ENCODE measurements around the gene TMEM269.
"Not testable (repeated sequence)": the region's sequence is repeated elsewhere in the genome, so short reads cannot be mapped to it uniquely, and the experiment has no call there.

TMEM269 gene

DNA sequence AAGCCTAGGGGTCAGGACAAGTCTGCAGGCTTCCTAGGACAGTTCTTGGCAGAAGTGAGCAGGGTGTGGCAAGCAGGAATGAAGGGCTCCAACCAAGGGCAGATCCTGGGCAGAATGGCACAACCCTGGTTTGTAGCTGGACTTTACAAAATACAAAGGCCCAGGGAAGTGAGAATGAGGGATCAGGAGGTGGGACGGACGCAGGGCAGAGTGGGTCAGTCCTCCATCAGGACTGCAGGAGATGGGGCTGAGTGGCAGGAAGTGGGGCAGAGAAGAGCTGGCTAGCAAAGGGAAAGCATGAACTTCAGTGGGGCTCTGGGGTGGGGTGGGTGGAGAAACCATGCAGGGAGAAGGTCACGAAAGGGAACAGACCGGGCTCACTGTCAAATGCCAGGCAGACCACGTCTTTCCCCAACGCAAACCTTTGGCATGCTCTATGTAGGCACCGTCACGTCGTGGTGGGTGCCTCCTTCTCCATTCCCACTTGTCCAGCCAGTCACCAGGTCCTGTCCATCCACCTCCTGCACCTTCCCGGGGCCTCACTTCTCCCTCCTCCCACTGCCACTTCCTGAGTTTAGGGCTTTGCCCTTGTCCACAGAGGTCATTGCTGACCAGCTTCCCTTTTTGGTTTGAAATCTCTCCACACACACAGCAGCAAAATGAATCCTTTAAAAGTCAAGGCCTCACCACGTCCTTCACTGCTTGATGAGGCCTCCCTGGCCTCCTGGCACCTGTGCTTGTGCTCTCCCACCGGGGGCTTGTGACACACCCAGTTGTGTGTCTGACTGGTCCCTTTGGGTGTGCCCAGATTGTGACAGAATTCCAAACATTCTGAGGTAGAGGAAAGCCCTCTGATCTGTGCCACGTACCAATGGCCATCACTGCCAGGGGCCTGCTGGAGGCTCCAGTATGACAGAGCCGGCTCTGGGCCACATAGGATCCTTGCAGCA lies 36.1 kb upstream of the TMEM269 start:
- no peak for FAIRE-seq

DNA sequence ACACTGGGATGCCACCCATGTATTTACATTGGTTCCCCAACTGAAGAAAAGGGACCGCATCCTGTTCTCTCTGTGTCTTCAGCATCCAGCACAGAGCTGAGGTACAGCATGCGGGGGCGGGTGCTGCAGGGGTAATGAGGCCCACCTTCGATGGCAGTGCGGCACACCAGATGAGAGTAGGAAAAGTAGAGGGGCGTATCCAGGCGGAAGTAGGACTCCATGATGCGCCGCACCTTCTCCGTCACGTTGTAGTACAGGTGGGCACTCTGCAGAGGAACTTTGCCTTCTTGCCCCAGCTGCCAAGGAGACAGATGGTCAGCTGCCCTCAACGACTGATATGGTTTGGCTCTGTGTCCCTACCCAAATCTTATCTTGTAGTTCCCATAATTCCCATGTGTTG lies 34.8 kb upstream of the TMEM269 start:
- FAIRE-seq = no peak

DNA sequence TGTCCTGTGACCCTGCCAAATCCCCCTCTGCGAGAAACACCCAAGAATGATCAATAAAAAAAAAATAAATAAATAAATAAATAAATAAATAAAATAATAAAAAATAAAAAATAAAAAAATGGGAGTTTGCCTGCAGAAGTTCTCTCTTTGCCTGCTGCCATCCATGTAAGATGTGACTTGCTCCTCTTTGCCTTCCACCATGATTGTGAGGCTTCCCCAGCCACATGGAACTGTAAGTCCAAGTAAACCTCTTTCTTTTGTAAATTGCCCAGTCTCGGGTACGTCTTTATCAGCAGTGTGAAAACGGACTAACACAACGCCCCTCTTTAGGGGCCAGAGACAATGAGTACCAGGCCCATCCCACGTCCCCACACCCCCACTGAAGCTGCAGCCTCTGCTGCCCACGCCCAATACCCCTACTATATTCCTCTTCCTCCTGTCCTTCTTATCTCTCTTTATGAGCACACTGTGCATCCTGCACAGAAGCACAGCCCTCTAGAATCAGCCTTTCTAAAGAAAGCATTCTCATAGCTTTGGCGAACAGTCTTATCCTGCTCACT lies 33.2 kb upstream of the TMEM269 start:
- FAIRE-seq = not testable (repeated sequence)

DNA sequence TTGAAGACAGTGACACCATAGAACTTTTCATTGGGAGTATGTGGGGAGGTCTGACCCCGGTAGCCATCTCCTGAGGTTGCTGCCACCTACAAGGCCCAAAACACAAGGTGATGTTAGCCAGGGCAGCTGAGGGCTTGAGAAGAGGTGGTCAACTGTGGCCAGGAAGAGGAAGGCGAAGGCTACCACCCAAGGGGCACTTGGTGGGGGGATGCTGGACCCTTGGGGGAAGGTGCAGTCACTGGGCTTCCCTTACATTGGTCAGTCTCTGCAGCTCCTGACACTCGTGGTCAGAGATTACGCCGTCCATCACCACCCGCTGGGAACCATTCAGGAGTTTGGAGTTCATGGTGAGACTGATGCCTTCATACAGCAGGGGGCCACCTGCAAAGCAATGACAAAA lies 32.5 kb upstream of the TMEM269 start:
- FAIRE-seq = no peak

DNA sequence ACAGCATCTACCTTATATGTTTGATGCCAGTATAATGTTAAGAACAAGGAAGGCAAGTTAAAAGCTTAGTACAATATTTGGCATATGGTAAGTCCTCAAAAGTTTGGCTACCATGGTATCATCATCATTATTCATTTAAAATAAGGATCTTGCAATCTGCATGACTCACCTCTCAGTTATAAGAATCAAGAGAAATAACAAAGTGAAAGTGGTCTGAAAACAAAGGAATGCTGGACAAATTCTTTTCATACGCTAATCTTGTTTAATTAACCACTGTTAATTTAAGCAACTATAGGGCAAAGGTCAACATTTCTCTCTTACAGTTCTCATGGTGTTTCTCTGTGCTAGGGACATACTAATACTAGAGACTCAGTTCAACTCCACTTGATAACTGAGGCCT lies 31.7 kb upstream of the TMEM269 start:
- FAIRE-seq = no peak

DNA sequence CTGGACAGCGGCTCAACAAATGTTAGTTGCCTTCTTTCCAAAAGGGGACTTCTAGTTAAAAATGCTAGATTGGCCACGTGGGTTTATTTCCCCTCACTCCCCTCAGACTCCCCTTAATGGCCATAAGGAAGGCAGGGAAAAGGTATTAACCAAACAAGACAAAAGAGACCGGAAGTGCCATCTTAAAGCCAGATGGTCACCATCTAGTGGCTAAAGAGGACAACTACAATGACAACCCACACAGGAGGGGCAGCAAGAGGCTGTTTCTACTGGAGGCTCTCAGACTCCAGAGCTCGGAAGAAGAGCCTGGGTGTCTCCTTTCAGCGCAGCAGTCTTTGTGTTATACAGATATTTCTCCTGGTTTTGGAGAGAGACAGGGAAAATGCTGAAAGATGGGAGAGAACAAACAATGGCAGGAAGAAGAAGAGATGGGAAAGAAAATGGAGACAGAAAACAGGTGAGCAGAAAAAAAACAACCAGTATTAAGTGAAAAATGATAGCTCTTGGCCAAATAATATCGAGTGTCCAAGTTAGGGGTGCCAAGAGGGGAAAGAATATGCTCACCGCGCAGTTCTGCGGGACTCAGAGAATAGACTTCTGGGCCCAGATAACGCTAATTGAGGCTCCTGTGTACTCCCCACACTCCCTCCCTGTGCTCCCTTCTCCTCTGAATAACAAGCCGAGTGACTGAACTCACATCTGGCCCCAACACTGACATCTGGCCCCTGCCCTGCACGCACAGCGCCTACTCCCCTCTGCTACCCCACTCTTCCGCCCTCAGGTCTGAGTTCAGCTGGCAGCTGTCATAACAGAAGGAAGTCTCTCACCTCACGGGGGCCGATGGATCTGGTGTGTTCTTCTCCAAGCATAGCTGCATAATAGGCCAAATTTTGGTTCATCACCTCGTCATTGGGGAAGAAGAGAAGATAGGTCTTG lies 27.6 kb upstream of the TMEM269 start:
- peak; percentile 60 for FAIRE-seq

DNA sequence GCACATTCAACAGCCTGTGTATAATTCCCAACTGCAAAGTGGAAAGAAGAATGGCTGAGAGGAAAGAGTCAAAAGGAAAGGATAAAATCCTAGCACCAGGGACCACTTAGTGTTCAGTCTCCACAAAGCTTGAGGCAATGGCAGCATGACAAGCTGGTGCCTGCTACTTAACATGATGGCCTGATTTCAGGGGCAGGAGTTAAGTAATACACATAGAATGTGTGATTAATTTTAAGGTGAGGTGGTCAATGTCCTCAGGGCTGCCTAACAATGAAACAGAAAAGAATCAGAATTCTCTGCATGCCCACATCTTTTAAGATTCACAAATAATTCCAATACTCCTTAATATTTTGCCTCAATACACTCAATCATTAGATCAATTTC lies 26.9 kb upstream of the TMEM269 start:
- FAIRE-seq = no peak

DNA sequence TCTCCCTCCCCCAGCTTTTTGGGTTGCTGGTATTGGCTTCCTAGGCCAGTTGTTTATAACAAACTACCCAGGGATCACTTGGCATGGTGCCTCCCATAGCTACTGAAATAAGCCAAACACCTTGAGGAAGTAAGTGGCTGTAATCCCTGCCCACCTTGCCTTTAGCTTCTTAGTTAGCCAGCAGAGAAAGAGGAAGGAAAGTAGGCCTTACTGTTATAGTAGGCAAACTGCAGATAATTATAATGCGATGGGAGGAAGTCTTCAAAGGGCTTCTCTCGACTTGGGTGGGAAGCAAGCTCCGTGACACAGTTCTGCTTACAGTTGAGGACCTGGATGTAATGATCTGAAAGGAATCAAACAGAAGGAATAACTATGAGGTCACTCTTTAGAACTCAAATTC lies 26.1 kb upstream of the TMEM269 start:
- FAIRE-seq = no peak

DNA sequence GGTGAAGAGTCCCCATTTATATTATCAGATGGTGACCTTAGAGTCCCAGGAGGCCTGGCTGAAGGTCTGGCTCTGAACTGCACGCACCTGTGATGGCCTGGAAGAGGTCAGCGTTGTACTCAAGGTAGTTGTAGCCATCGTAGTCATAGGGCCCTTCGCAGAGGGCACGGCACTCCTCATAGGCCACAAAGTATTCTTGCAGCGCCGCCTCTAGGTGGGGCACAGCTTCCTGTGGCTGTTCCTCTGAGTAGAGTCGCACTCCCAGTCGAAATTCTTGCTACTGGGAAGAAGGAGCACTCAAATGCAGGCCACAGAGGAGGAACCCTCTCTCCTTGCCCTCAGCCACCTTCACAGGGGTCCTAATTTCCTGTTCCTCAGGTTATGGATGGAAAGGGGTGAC lies 25.7 kb upstream of the TMEM269 start:
- no peak for FAIRE-seq

DNA sequence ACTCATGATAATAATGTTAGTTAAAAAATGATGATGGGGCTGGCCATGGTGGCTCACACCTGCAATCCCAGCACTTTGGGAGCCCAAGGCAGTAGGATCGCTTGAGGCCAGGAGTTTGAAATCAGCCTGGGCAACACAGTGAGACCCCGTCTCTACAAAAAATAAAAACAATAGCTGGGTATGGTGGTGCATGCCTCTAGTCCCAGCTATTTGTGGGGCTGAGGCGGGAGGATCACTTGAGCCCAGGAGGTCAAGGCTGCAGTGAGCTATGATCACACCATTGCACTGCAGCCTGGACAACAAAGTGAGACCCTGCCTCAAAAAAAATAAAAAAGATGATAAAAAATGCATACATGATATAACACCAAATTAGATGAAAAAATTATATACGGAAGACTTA lies 23.2 kb upstream of the TMEM269 start:
- no peak for FAIRE-seq

DNA sequence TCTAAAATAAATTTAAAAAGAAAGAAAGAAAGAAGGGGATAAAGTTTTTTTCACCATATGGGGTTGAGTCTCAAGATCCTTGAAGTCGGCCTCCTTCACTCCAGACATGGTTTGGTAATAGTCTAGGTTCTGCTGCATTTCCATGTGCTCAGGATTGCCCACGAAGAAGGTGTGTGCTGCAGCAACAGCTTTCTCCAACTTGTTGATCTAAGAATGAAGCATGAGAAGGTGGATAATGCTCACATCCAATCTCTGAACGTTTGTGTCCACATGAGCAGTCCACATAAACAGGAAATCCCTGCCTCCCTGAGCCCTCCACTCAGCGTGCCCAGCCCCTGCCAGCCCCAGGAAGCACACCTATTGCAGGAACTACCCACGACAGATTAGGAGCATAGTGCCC lies 22.5 kb upstream of the TMEM269 start:
- no peak for FAIRE-seq

DNA sequence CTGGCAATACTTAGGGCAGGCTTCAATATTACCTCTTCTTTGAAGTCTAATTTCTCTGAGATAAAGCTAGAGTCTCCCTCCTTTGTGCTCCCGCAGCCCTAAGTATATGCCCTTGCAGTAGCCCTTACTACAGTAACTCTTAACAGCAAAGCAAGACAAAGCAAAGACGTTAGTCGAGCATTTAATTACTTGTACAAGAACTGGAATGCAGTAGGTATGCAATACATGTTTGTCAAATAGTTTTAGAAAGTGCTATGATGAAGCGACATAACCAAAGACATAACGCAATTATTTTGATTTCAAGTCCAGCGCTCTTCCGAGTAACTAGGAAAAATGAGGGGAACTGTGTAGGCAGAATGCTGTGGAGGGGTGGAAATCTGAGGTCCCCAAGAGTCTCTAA lies 19.5 kb upstream of the TMEM269 start:
- FAIRE-seq = no peak

DNA sequence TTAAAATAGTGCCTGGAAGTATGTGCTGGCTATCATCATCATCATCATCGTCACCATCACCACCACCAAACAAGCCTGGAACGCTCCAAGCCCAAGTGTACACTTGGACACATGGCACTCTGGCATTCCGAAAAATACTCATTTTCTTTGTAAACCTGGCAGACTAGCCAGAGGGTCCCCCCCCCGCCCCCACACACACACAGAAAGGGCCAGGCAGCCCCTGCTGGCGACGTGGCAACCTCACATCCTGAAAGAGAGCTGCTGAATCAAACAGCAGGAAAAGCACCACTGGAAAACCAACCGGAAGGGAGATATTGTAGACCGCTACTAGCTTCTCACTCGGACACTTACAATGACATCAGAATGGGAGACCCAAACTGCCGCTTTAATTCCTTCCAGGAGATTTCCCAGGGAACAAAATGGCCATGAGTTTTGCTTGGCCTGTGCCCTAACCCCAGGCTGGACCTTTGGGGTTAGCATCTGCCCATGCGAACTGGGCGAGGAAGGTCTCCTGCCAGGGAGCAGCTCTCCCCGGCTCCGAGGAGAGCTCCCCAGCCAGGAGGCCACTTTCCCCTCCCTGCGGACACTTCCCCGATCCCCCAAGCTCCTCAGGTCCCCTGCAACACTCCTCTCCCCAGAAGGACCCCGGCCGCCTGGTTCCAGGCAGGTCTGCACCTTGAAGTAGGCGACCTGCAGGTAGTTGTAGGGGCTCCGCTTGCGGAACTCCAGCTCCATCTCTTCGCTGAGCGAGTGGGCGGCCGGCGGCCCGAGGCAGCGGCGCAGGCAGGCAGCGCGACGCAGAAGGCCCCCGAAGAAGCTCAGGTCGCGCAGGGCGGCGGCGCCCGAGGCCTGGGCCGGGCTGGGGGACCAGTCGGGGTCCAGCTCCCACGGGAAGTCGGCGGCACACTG lies 18.7 kb upstream of the TMEM269 start:
- peak; percentile 52 for FAIRE-seq

DNA sequence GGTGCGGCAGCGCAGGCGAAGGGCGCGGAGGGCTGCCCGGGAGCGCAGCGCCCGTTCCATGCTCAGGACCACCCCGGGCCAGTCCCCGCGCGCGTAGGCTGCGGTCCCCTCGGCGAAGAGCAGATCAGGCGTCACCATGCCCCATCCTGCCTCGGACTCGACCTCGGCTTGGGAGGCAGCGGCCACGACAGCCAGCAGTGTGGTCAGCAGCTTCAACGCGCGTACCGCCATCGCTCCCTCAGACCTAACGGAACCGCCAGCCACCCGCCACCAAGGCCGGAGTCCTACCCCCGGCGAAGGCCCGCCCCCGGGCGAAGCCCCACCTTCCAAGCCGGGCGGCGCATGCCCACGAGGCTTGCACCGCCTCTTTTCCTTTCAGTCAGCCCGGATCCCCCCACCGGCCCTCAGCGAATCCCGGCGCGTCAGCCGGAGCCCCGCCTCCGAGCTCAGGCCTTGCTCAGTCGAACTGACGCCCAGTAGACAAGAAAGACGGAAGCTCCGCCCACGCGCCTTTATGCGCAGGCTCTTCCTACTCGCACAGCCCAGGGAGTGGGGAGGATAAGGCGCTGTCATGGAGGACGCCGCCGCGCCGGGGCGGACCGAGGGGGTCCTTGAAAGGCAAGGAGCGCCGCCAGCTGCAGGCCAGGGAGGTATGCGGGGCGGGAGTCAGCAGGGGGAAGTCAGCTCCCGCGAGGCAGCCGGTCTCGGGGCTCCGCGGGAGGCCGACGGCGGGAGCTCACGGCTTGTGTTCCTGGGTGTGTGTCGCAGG lies 17.9 kb upstream of the TMEM269 start, which contains the start of the genes C1orf50 and P3H1:
TSS of gene C1orf50 (plus strand) at position 509 of the 769 bp plus-strand sequence. CDS start at position 572, 63 bp downstream.
TSS of gene P3H1 (minus strand) at position 288 of the 769 bp plus-strand sequence. CDS start at position 231, 57 bp downstream.
- FAIRE-seq = peak; percentile 96

DNA sequence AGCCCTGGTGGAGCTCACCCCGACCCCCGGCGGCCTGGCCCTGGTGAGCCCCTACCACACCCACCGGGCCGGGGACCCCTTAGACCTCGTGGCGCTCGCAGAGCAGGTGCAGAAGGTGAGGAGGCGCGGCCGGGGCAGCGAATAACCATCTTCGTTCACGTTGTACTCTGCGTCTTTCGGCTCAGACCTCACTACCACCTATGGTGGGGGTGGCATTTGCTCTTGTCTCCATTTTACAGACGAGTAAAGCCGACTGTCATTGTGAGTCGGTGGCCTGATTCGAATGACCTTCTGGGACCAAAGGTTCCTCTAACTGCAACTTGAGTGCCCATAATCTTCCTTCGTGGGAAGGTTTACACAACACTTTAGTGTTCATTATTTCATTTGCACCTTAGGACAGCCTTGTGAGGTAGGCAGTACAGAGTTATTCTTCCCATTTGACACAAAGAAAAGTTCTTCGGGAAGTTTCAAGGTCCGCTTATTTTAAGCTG lies 17.2 kb upstream of the TMEM269 start:
- FAIRE-seq = no peak

DNA sequence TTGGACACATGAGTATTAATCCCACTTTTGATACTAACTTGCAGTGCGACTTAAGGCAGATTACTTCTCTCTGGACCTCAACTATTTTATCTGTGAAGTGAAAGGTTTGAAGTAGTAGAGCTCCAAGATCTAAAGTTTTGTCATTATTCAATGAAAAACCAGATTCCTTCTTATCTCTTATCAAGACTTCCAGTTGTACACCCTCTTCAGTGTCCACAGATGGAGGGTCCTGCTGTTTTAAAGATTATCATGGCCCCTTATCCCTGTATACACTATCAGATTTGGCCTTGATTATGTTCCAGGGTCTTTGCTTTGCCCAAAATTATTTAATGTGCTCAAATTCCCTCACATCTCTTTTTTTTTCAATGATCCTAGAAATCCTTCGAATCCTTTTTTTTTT lies 16.6 kb upstream of the TMEM269 start:
- FAIRE-seq = no peak

DNA sequence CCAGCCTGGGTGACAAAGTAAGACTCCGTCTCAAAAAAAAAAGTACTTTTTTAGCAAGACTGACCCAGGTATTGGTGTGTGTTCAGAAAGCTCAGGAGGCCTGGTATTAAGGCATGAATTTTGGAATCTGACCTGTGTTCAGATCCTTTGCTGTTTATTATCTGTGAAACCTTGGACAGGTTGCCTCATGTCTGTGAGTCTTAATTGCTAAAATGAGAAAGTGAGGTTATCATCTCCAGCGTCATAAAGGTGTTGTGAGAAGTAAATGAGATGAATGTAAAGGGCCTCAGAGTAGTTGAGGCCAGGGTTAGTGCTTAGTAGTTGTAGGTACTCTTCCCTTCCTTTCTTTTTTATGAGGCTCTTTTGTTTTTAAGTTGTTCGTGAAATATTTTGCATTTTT lies 15.0 kb upstream of the TMEM269 start:
- no peak for FAIRE-seq

DNA sequence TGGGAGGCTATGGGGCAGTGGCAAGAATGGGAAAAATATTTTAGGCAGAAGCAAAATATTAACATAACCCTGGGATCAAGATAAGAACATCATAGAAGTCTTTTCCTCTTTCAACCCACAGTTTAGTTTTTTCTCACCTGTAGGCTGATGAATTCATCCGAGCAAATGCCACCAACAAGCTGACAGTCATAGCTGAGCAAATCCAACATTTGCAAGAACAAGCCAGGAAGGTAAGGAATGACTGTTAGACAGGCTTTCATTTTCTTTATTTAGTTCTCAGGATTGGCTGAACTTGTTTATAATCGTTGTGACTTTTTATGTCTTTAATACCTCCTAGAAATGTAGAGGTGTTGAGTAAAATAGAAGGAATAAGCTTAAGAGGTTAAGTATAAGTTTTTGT lies 11.4 kb upstream of the TMEM269 start:
- FAIRE-seq = no peak

DNA sequence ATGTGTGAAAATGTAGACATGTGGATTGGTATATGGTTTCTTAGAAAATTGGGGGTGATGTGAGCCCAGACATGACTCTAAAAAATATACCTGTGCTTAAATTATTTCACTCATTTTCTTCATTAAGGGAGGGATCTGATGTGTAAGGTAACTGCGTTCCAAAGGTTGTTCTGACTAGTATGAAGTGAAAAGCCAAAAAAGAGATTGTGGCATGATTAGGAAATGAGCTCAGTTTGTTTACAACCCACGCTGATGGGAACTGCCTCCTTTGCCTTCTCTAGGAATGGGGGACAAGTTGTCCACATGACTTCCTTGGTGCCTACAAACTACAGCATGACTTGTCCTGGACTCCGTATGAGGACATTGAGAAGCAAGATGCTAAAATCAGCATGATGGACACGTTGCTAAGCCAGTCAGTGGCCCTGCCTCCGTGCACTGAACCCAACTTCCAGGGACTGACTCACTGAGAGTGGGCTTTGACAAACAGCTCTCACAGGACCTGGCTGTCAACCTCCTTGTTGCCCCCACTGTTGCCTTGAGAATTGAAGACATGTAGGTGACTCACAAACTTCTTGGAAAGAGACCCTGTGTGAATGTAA lies 9.8 kb upstream of the TMEM269 start:
- FAIRE-seq = no peak

DNA sequence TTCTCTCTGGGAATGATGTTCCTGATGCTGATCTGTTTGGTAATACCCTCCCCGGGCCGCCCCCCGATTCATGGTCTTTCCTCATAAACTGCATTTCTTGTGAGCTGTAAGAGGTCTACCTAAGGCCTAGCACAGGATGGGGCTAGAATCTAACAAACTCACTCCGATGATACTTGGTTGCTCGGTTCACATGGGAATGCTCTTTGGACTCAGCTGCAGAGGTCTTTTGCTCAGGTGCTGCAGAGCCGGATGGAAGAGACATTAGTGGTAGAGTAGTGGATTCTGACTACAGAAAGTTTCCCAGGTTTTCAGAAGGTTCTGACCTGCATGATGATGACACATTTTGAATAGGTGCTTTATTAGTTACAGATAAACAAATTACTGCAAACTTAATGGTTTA lies 8.3 kb upstream of the TMEM269 start:
- FAIRE-seq = no peak

DNA sequence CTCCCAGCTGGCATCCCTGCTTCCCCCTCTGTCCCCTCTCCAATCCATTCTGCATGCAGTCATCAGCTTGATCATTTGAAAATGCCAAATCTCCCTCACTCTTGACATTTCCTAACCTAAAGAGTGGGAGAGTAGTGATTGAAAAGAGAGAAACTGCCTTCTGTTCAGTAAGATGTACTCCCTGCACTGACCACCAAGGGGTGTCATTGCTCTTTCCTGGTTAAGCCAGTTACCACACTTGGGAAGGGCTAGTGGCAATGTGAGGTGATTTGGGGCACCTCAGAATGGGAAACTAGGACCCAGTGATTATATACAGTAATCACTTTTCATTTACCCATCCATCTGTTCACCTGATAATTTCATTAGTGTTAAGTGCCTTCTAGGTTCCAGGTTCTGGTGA lies 6.9 kb upstream of the TMEM269 start:
- peak; percentile 68 for FAIRE-seq

Measured in G401.6 (cell line).